HCT116 (cell line): ENCODE data around the gene CREG2. TPM values are rescaled to one million over a fixed set of nuclear protein-coding genes. Genes with fewer than 3 reads are reported as not detected.

Experiments used
- ATAC-seq: fragments of 200-7000 bp; cut with Tn5 transposase; 2 replicates; pipeline ENCODE4 v1.9.1; 2020; ENCODE audit warnings: mild to moderate bottlenecking, moderate library complexity
- BruUV-seq: library from RNA; stranded (reverse); fragments of 400-500 nt; replicated peaks from 2 replicates; lab custom pipeline; 2021; lab: Mats Ljungman, UMichigan
- CTCF ChIA-PET: fragments of 300-600 bp; sonication (Branson Sonifier 250); formaldehyde crosslinking; loops from one replicate; lab custom pipeline; 2021; ENCODE audit warnings: antibody characterized with exemption; lab: Charles Lee
- POLR2A ChIA-PET: fragments of 300-600, 350-600 bp; sonication (Branson Sonifier 250); formaldehyde crosslinking; loops from one replicate; lab custom pipeline; 2021; ENCODE audit warnings: antibody characterized with exemption; lab: Charles Lee
- RAD21 ChIA-PET, 2 experiments: fragments of 300-600 bp; sonication (Branson Sonifier 250); formaldehyde crosslinking; loops; one replicate each; lab custom pipeline; 2023; ENCODE audit warnings: low total read pairs in 2 of 2; ENCODE audit not compliant: uncharacterized antibody in 2 of 2, unreplicated experiment in 2 of 2, low non-redundant PET in 1 of 2; lab: Charles Lee
- DNase-seq: peaks from one replicate; pipeline ENCODE4 v3.0.0-alpha.2; 2010; ENCODE audit warnings: low read depth, low spot score
- H2AFZ ChIP-seq: fragments of 200-600 bp; shearing (Covaris generic), sonication (generic); 2 replicates; pipeline ENCODE4 v1.6.1; 2017; ENCODE audit warnings: low read depth, mixed run types, mixed read lengths, antibody characterized with exemption, low read length; ENCODE audit not compliant: poor library complexity, severe bottlenecking
- H3K27ac ChIP-seq: 2 replicates; pipeline ENCODE4 v1.5.1; 2012; ENCODE audit warnings: low read depth, low read length
- H3K27me3 ChIP-seq: fragments of 200-600 bp; sonication (generic); 2 replicates; pipeline ENCODE4 v1.6.1; 2016; ENCODE audit warnings: mixed run types, low read length, mixed read lengths; ENCODE audit not compliant: insufficient read depth
- H3K36me3 ChIP-seq, 2 experiments: fragments of 200-500 bp in 1 of 2; fragments of 200-600 bp in 1 of 2; sonication (Bioruptor generic) in 1 of 2; sonication (generic) in 1 of 2; 2 replicates each; pipeline versions ENCODE4 v1.5.1 to v1.6.1; 2014 to 2016; ENCODE audit warnings: low read length in 2 of 2, inconsistent platforms in 1 of 2, mixed read lengths in 1 of 2, mixed run types in 1 of 2; ENCODE audit not compliant: insufficient read depth in 2 of 2, control insufficient read depth in 1 of 2
- H3K4me1 ChIP-seq, 2 experiments: fragments of 200-600 bp in 1 of 2; sonication (generic) in 1 of 2; 2 replicates each; pipeline versions ENCODE4 v1.5.1 to v1.6.1; 2012 to 2017; ENCODE audit warnings: low read length in 2 of 2, inconsistent platforms in 1 of 2, mild to moderate bottlenecking in 1 of 2, mixed read lengths in 1 of 2, mixed run types in 1 of 2, moderate library complexity in 1 of 2; ENCODE audit not compliant: insufficient read depth in 2 of 2, control insufficient read depth in 1 of 2
- H3K4me2 ChIP-seq: fragments of 200-600 bp; sonication (generic); 2 replicates; pipeline ENCODE4 v1.6.1; 2017; ENCODE audit warnings: mixed run types, low read length, mixed read lengths
- H3K4me3 ChIP-seq, 2 experiments: fragments of 200-600 bp in 1 of 2; sonication (generic) in 1 of 2; replicated peaks in 1 of 2; 2 replicates each; pipeline ENCODE4 v1.5.1; 2011 to 2016; ENCODE audit warnings: low read length in 2 of 2, control low read depth in 1 of 2, low read depth in 1 of 2, mild to moderate bottlenecking in 1 of 2, mixed read lengths in 1 of 2, mixed run types in 1 of 2
- H3K79me2 ChIP-seq: fragments of 200-600 bp; sonication (generic); 2 replicates; pipeline ENCODE4 v1.6.1; 2017; ENCODE audit warnings: mild to moderate bottlenecking, mixed run types, low read length, moderate library complexity, mixed read lengths; ENCODE audit not compliant: insufficient read depth
- H3K9ac ChIP-seq: fragments of 200-600 bp; sonication (generic); 2 replicates; pipeline ENCODE4 v1.6.1; 2016; ENCODE audit warnings: low read length, mixed read lengths
- H3K9me2 ChIP-seq: fragments of 200-600 bp; sonication (generic), shearing (Covaris generic); 2 replicates; pipeline ENCODE4 v1.6.1; 2017; ENCODE audit warnings: mixed run types, mild to moderate bottlenecking, moderate library complexity; ENCODE audit not compliant: insufficient read depth
- H3K9me3 ChIP-seq, 2 experiments: fragments of 200-500 bp in 1 of 2; fragments of 200-600 bp in 1 of 2; sonication (Bioruptor generic) in 1 of 2; sonication (generic) in 1 of 2; 2 replicates each; pipeline ENCODE4 v1.6.1; 2014 to 2017; ENCODE audit warnings: low read length in 2 of 2, mixed read lengths in 2 of 2, inconsistent platforms in 1 of 2, low read depth in 1 of 2, mild to moderate bottlenecking in 1 of 2, mixed run types in 1 of 2, moderate library complexity in 1 of 2; ENCODE audit not compliant: control insufficient read depth in 1 of 2, insufficient read depth in 1 of 2
- H4K20me1 ChIP-seq: fragments of 200-600 bp; sonication (generic), shearing (Covaris generic); 2 replicates; pipeline ENCODE4 v1.6.1; 2017; ENCODE audit warnings: mixed run types, mild to moderate bottlenecking, moderate library complexity; ENCODE audit not compliant: insufficient read depth
- CBX3 ChIP-seq: IDR thresholded peaks from 2 replicates; pipeline ENCODE4 v1.6.1; 2012; ENCODE audit warnings: low read depth
- CEBPB ChIP-seq: IDR thresholded peaks from 2 replicates; pipeline ENCODE4 v1.6.1; 2012; ENCODE audit warnings: low read depth
- EGR1 ChIP-seq: IDR thresholded peaks from 2 replicates; pipeline ENCODE4 v1.6.1; 2012; ENCODE audit warnings: low read depth
- ELF1 ChIP-seq: IDR thresholded peaks from 2 replicates; pipeline ENCODE4 v1.6.1; 2012; ENCODE audit warnings: low read depth, borderline replicate concordance
- EZH2 ChIP-seq: fragments of 200-600 bp; sonication (generic); IDR thresholded peaks from 2 replicates; pipeline ENCODE4 v1.6.1; 2017; ENCODE audit warnings: antibody characterized with exemption, mixed run types
- EZH2phosphoT487 ChIP-seq: fragments of 200-600 bp; IDR thresholded peaks from 2 replicates; pipeline ENCODE4 v1.6.1; 2018; ENCODE audit warnings: antibody characterized with exemption, borderline replicate concordance
- FOSL1 ChIP-seq: IDR thresholded peaks from 2 replicates; pipeline ENCODE4 v1.6.1; 2012; ENCODE audit warnings: low read depth
- JUND ChIP-seq: IDR thresholded peaks from 2 replicates; pipeline ENCODE4 v1.6.1; 2012
- POLR2A ChIP-seq: IDR thresholded peaks from 2 replicates; pipeline ENCODE4 v1.7.0; 2011; ENCODE audit warnings: borderline replicate concordance; ENCODE audit not compliant: insufficient read depth, insufficient read length; ENCODE audit errors: extremely low read depth
- POLR2AphosphoS5 ChIP-seq: IDR thresholded peaks from 2 replicates; pipeline ENCODE4 v1.6.1; 2011; ENCODE audit warnings: mild to moderate bottlenecking, low read depth, low read length, moderate library complexity
- RAD21 ChIP-seq: IDR thresholded peaks from 2 replicates; pipeline ENCODE4 v1.6.1; 2012; ENCODE audit warnings: low read depth, mild to moderate bottlenecking
- SIN3A ChIP-seq: IDR thresholded peaks from 2 replicates; pipeline ENCODE4 v1.6.1; 2012; ENCODE audit warnings: low read depth
- SP1 ChIP-seq: IDR thresholded peaks from 2 replicates; pipeline ENCODE4 v1.6.1; 2012; ENCODE audit warnings: low read depth
- SRF ChIP-seq: IDR thresholded peaks from 2 replicates; pipeline ENCODE4 v1.6.1; 2012; ENCODE audit warnings: low read depth
- TCF7L2 ChIP-seq: IDR thresholded peaks from 2 replicates; pipeline ENCODE4 v1.7.0; 2011; ENCODE audit warnings: borderline replicate concordance, inconsistent platforms; ENCODE audit not compliant: insufficient read depth, insufficient read length; ENCODE audit errors: extremely low read depth
- ZFX ChIP-seq: fragments of 450-650 bp; IDR thresholded peaks from 2 replicates; pipeline ENCODE4 v1.6.1; 2017
- intact Hi-C: fragments of 100-400 bp; cut with micrococcal nuclease; formaldehyde crosslinking; loops from 2 replicates; pipeline ENCODE4 v1.10.0; 2022
- total RNA-seq: library from RNA; stranded (reverse); gene quantifications from one replicate; pipeline ENCODE4 v1.2.1, GENCODE V29; 2021; ENCODE audit not compliant: unreplicated experiment
- TF ChIP-seq, protein P1 (sequence below): IDR thresholded peaks from 2 replicates; pipeline ENCODE4 v1.6.1; 2012; ENCODE audit warnings: low read depth
- TF ChIP-seq, protein P2 (sequence below): IDR thresholded peaks from 2 replicates; pipeline ENCODE4 v1.6.1; 2012
- TF ChIP-seq, protein P3 (sequence below): IDR thresholded peaks from 2 replicates; pipeline ENCODE4 v1.6.1; 2012
- TF ChIP-seq, protein P4 (sequence below), 3 experiments: fragments of 200-600 bp in 1 of 3; sonication (generic) in 1 of 3; IDR thresholded peaks in 2 of 3; conservative IDR thresholded peaks in 1 of 3; 2 replicates each; pipeline ENCODE4 v1.5.1; 2012 to 2017; ENCODE audit warnings: low read depth in 2 of 3, low read length in 2 of 3, antibody characterized with exemption in 1 of 3, borderline replicate concordance in 1 of 3, control low read depth in 1 of 3, mild to moderate bottlenecking in 1 of 3, mixed read lengths in 1 of 3, mixed run types in 1 of 3, moderate library complexity in 1 of 3; ENCODE audit not compliant: insufficient read depth in 1 of 3

Gene CREG2
- total RNA-seq, 1 experiment from 2014 or later: 0.12 TPM

- Histone ChIP-seq H3K27ac (peak within 1 kb of the TSS; percentile 75), H3K9ac (peak within 1 kb of the TSS; percentile 89), H2AFZ (peak within 1 kb of the TSS; percentile 41), H3K4me1 (peaks cover 16 to 43% of the 10 kb centered on the region in 2 experiments), H4K20me1 (peaks cover 3% of the 10 kb centered on the region; the same call in 1 of the 2 replicates), H3K4me3 (peak within 1 kb of the TSS; percentile 72 to 86), H3K4me2 (peak within 1 kb of the TSS; percentile 84), H3K36me3 (peaks cover 0 to 3% of the 10 kb centered on the region in 2 experiments; a peak in 1 of 4 replicates), H3K79me2 (peaks cover 48% of the 10 kb centered on the region), H3K27me3 (no peaks in the 10 kb centered on the region), H3K9me3 (no peaks in the 10 kb centered on the region), H3K9me2 (no peaks in the 10 kb centered on the region)
- ATAC-seq (peak; percentile 97), DNase-seq (peak; percentile 72)
- BruUV-seq: TSS peak; percentile 94
- ChIA-PET POLR2A (interaction anchor here (0.8 to 1.5 kb wide), 4 partner anchors 9 to 27 kb away, joined by 3 to 9 read pairs (median 4); no protein-coding TSS in a partner anchor), RAD21 (no interaction called here), CTCF (interaction anchor here (0.6 to 2.6 kb wide), 4 partner anchors 34 to 80 kb away, joined by 3 to 12 read pairs (median 4); partner anchors contain the start of gene CREG2)
- intact Hi-C loops: no loop called here
- TF ChIP-seq ZFX: peak; percentile 88
- no peak for TF ChIP-seq FOSL1
- TF ChIP-seq, protein P1, sequence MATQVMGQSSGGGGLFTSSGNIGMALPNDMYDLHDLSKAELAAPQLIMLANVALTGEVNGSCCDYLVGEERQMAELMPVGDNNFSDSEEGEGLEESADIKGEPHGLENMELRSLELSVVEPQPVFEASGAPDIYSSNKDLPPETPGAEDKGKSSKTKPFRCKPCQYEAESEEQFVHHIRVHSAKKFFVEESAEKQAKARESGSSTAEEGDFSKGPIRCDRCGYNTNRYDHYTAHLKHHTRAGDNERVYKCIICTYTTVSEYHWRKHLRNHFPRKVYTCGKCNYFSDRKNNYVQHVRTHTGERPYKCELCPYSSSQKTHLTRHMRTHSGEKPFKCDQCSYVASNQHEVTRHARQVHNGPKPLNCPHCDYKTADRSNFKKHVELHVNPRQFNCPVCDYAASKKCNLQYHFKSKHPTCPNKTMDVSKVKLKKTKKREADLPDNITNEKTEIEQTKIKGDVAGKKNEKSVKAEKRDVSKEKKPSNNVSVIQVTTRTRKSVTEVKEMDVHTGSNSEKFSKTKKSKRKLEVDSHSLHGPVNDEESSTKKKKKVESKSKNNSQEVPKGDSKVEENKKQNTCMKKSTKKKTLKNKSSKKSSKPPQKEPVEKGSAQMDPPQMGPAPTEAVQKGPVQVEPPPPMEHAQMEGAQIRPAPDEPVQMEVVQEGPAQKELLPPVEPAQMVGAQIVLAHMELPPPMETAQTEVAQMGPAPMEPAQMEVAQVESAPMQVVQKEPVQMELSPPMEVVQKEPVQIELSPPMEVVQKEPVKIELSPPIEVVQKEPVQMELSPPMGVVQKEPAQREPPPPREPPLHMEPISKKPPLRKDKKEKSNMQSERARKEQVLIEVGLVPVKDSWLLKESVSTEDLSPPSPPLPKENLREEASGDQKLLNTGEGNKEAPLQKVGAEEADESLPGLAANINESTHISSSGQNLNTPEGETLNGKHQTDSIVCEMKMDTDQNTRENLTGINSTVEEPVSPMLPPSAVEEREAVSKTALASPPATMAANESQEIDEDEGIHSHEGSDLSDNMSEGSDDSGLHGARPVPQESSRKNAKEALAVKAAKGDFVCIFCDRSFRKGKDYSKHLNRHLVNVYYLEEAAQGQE: no peak
- TF ChIP-seq JUND: no peak
- peak; percentile 82 for TF ChIP-seq EGR1
- no peak for TF ChIP-seq SP1
- TF ChIP-seq, protein P2, sequence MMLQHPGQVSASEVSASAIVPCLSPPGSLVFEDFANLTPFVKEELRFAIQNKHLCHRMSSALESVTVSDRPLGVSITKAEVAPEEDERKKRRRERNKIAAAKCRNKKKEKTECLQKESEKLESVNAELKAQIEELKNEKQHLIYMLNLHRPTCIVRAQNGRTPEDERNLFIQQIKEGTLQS: no peak
- no peak for TF ChIP-seq ELF1
- TF ChIP-seq, protein P3, sequence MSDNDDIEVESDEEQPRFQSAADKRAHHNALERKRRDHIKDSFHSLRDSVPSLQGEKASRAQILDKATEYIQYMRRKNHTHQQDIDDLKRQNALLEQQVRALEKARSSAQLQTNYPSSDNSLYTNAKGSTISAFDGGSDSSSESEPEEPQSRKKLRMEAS: peak; percentile 84
- TF ChIP-seq TCF7L2: peak; percentile 12
- TF ChIP-seq, protein P4, sequence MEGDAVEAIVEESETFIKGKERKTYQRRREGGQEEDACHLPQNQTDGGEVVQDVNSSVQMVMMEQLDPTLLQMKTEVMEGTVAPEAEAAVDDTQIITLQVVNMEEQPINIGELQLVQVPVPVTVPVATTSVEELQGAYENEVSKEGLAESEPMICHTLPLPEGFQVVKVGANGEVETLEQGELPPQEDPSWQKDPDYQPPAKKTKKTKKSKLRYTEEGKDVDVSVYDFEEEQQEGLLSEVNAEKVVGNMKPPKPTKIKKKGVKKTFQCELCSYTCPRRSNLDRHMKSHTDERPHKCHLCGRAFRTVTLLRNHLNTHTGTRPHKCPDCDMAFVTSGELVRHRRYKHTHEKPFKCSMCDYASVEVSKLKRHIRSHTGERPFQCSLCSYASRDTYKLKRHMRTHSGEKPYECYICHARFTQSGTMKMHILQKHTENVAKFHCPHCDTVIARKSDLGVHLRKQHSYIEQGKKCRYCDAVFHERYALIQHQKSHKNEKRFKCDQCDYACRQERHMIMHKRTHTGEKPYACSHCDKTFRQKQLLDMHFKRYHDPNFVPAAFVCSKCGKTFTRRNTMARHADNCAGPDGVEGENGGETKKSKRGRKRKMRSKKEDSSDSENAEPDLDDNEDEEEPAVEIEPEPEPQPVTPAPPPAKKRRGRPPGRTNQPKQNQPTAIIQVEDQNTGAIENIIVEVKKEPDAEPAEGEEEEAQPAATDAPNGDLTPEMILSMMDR (IDR thresholded peaks at IDR 0.05 in 2 of 3, conservative IDR thresholded peaks at IDR 0.05 in 1 of 3; ENCODE audit: borderline replicate concordance in 1 of 3, insufficient read depth in 1 of 3, low read depth in 2 of 3, low read length in 2 of 3): no peak
- TF ChIP-seq SIN3A: peak; percentile 50; the same call in 1 of the 2 replicates
- peak; percentile 97 for TF ChIP-seq POLR2A
- peak; percentile 80; the same call in 1 of the 2 replicates for TF ChIP-seq CEBPB
- no peak for TF ChIP-seq CBX3
- TF ChIP-seq EZH2phosphoT487: no peak
- no peak for TF ChIP-seq SRF
- TF ChIP-seq POLR2AphosphoS5: peak; percentile 99
- no peak for TF ChIP-seq EZH2
- no peak for TF ChIP-seq RAD21
Measured at GRCh38 chr2:101308432-101309210, 78.7 kb downstream of the CREG2 start, which contains the start of gene RNF149. RNF149 (minus strand) TSS chr2:101308701; CDS start chr2:101308588, 113 bp downstream.
